GM19397 (cell line): ENCODE measurements around the gene PSMC2.
"Not testable (repeated sequence)": the region's sequence is repeated elsewhere in the genome, so short reads cannot be mapped to it uniquely, and the experiment has no call there.

Source experiments
- ATAC-seq: cut with Tn5 transposase; IDR thresholded peaks from one replicate; pipeline ENCODE4 v1.9.1; 2021; ENCODE audit warnings: mild to moderate bottlenecking, moderate library complexity; ENCODE audit not compliant: unreplicated experiment

PSMC2 gene

DNA sequence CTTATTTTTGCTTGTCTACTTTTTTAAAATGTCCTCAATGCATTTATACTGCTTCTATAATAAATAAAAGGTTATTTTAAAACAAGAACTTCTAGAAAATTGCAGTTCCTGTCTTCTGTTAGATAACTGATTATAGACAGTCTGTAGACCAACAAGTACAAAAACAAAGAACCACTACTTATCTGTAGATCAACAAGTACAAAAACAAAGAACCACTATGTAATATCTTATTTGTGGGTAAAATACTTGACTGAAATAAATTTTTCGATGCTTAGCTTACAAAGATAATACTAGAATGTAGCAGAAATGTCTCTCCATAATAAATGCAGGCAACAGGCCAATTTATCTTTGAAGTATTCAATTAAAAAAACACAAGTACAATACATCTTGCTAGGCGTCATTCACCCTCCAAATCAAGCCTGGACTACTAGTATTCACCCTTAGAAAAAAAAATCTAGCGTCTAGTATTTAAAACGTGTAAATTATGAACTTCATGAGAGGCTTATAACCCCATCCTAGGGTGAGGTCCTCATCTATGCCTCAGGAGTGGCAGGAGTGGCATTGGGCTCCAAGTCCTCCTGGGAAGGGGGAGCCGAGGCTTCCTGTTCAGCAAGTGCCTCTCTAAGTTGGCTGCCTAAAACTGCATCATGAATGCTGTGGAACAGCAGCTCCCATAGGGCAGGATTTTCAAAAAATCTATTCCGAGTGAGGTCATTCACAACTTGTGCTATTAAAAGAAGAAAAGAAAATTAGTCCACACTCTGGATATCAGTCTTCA, 26.6 kb downstream of the PSMC2 start:
- ATAC-seq = no peak

DNA sequence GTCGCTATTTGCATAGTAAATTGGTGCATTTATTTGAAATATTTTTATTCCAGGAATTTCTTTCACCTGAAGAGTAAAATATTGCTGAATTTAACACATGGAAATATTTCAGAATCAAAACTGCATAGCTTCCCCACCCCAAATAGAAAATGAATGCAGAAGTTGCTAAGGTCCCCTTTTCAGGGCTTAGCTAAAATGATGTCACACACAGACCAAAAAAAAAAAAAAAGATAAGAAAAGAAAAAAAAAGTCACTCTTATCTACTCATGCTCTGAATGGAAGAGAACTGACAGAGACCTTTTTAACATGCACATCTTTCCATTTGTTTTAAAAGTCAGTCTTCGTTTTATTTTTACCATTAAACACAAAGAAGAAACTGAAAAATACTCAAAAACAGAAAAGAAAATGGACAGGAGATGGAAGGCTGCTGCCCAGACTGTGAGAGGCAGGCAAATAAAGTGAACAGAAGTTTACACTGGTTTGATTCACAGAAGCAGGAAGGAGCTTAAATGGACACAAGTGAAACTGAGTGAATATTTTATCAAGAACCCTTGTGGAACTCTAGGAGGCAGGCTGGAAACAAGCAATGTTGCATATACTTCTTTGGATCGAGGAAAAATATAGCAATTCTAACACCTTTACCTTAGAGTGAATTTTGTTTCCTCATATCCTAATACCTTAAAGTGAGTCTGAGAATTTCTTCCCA, 32.0 kb downstream of the PSMC2 start:
- ATAC-seq = no peak

DNA sequence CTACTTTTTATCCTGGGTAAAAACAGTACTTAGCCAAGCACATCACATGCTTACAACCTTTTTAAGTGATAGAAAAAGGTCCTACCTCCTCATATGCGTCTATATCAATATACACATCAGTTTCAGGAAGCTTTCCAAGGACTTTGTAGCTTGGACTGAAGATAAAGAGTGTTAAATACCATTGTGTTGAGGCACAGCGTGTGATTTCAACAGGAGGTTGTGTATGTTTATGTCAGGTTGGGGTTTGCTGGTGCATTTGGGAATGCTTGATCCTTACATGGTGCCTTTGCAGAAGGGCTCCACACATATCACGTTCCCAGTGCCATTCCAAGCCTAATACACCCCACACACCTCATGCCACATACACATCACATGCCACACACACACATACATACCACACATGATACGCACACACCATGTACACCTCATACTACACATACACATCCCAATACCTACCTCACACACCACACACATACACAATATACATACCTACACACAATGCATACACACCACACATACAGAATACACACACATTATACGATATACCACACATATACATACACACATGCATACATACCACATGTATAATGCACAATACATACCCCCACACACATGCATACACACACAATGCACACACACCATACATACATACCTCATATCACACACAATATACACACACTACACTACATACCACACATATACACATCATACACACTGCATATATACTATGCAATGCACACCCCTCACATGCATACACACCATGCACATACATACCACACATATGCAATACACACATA, 33.1 kb downstream of the PSMC2 start:
- ATAC-seq = no peak

DNA sequence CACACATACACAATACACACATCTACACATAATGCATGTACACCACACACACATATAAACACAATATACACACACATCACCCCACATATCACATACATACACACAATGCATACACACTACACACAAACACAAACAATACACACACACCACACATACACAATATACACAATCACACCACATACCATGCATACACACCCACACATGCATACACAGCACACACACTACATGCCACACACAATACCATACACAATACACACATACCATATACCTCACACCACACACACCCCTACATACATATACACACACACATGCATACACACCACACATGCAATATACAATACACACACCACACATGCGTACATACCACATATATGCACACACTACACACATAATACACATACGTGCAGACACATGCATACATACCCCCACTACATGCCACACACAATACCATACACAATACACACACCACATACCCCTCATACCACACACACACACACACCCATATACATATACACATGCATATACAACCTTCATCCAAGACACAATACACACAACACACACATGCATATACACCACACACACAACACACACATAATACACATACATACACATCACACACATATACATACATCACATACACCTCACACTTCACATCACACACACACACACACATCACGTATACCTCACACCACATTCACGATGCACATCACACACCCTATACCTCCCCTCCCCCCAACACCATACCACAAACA, 34.0 kb downstream of the PSMC2 start:
- ATAC-seq = no peak

DNA sequence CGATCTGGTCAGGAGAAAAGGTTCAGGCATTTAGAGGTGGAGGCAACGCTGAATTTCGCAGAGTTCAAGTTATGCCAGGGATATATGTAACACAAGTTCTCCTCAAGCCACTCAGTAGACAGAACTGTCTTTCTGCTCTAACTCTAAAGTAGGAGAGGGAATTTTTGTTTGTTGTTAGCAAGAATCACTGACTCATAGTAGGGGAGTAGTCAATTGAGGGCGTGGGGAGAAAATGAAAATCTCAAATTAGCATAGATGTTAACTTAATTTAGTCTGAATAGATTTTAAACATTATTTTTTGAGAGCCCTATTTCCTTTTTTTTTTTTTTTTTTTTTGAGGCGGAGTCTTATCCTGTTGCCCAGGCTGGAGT, 34.6 kb downstream of the PSMC2 start:
- ATAC-seq = no peak

DNA sequence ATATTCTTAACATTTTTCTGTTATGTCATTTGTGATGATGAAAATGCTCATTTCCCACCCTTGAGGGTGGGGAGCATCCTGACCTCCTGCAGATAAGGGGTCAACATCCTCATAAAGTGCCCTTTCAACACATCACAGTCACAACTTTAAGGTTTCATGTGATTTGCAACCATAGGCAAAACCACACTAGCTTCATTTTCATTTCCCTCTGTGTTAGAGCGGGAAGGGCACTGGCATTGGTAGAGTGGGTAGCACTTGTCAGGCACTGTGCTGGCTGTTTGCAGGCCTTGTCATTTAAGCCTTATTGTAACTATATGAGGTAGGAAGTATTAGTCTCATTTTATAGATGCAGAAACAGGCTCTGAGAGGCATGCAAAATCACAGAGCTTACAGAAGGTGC, 39.8 kb downstream of the PSMC2 start:
- no peak for ATAC-seq

DNA sequence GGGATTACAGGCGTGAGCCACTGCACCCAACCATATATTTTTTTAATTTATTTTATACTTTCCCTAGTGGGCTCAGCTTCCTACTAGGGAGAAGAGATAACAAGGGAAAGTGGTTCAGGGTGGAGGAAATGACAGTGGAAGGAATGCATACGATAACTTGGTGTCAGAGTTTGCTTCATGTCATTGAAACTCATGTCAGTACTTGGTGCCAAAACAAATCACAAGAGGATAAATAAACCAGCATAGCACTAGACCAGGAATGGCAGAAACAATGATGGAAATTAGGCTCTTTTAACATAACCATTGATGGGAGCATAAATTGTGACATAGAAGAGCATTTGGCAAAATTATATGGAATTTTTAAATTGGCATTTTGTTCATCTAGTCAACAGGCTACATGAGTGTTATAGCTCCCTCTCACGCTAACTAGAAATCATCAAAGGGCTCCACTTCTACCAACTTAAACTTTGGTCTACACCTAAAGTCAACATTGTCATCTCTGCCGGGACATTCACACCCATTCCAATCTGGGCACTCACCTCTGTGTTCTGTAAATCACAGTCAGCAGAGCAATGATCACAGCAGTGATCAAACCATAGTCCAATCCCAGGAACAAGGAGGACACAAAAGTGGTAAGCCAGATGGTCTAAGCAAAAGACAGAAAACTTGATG, 41.2 kb downstream of the PSMC2 start:
- no peak for ATAC-seq

DNA sequence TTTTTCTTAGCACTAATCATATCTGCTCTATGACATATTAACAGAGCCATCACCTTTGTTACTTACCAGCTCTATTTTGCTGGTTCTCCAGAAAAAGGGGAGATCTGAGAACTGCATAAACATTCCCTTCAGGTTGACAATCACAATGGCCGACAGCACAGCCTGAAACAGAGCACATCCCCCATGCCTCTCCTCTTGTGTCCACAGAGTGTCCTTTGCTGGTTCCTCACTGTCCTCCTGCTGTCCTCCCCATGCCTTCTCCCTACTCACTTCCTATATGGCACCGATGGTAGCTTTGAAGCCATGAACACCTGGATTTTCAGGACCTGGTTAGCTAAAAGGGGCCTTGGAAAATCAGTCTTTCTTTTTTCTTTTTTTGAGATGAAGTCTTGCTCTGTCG, 41.8 kb downstream of the PSMC2 start:
- no peak for ATAC-seq

DNA sequence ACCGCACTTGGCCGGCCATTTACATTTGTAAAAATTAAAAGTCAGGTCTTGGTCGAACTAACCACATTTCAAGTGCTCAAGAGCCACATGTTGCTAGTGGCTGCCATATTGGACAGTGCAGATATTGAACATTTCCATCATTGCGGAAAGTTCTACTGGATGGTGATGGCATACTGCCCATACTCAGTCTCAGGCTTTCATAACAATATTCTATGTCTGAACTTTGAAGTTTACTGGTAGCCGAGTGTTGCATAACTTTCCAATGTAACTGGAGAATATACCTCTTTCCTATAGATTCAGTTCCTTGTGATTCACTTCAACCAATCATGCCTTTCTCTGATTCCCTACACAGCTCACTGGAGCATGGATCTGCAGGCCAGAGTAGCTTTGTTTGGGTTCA, 43.7 kb downstream of the PSMC2 start:
- no peak for ATAC-seq

DNA sequence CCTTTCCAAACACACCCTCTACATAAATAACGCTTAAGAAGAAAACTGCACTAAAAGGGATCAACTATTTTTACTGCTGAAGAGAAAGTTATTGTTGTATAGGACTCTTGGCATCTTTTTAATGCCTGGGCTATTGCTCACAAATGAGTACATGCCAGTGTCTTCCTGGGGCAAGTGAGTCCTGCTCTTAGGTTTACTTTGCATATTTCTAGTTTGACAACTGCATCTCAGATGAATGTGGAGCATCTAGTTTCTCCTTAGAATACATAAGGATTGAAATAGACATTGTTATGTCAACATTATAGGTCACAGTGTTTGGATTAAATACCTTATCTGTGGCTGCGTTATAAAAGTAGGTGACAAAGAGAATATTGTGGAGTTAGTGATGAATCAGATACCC, 44.5 kb downstream of the PSMC2 start:
- ATAC-seq = no peak

DNA sequence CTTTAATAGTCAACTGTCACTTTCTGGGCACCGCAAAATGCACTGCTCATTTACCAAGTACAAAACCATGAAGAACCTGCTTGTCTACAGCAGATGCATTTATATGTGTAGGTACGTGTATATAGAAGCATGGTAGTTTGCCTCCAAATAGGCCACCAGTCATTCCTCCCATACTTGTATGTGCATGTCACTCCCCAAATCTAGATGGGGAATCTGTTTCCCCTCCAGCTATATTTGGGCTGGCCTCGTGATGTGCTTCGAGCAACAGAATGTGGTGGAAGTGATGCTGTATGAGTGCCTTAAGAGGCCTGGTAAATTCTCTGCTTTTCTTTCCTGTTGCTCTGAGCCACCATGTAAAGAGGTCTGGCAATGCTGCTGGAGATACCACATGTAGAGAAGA, 47.1 kb downstream of the PSMC2 start:
- ATAC-seq = no peak

DNA sequence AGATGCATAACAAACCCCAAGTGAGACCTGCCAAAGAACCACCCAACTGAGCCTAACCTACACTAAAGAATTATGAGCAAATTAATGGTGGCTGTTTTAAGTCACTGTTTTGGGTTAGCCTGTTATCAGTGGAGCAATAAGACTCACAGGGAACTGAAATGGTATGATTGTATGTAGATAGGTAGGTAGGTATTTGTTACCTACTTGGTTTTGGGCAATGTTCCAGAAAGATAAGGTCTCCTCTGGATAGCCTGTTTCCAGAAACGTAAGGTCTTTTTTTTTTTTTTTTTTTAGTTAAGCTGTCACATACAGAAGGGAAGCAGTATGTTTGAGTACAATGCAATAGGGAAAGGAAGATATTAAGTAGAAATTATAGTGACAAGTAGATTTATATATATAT, 47.6 kb downstream of the PSMC2 start:
- ATAC-seq = no peak

DNA sequence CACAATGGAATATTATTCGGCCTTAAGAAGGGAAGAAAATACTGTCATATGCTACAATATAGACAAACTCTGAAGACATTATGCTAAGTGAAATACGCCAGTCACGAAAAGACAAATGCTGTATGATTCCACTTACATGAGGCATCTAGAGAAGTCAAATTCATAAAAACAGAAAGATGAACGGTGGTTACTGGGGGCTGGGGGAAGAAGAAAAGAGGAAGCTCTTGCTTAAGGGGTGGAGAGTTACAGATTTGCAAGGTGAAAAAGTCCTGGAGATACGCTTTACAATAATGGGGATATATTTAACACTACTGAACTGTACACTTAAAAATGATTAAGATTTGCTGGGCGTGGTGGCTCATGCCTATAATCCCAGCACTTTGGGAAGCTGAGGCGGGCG, 49.0 kb downstream of the PSMC2 start:
- no peak for ATAC-seq

DNA sequence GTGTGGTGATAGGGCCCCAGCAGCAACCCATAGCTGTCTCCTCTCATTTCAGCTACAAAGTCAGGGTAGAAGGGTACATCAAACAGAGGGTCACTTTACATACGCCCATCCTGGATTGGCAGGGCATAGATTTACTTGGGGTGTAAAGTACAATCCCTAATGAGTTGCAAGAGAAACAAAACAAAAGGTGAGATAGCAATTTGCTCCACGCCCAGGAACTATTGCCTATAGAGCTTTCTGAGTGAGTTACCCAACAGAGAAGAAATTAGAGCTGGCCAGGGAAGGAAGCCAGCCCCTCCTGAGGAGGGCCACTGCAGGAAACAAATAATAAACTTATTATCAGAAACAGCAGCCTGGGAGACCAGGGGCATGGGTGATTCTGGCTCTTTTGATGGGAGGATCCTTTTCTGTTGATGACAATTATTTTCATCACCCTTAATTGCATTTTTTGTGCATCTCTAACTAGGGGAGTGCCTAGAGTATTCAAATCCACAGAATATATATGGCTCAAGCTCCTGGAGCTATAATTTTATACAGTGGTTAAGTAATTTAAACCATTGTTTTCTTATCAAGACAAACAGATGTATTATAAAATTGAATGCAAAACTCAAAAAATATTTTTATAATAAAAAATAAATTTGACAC, 51.2 kb downstream of the PSMC2 start:
- ATAC-seq = no peak

DNA sequence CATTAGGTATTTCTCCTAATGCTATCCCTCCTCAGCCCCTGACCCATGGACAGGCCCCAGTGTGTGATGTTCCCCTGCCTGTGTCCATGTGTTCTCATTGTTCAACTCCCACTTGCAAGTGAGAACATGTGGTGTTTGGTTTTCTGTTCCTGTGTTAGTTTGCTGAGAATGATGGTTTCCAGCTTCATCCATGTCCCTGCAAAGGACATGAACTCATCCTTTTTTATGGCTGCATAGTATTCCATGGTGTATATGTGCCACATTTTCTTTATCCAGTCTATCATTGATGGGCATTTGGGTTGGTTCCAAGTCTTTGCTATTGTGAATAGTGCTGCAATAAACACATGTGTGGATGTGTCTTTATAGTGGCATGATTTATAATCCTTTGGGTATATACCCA, 52.2 kb downstream of the PSMC2 start:
- ATAC-seq = not testable (repeated sequence)

DNA sequence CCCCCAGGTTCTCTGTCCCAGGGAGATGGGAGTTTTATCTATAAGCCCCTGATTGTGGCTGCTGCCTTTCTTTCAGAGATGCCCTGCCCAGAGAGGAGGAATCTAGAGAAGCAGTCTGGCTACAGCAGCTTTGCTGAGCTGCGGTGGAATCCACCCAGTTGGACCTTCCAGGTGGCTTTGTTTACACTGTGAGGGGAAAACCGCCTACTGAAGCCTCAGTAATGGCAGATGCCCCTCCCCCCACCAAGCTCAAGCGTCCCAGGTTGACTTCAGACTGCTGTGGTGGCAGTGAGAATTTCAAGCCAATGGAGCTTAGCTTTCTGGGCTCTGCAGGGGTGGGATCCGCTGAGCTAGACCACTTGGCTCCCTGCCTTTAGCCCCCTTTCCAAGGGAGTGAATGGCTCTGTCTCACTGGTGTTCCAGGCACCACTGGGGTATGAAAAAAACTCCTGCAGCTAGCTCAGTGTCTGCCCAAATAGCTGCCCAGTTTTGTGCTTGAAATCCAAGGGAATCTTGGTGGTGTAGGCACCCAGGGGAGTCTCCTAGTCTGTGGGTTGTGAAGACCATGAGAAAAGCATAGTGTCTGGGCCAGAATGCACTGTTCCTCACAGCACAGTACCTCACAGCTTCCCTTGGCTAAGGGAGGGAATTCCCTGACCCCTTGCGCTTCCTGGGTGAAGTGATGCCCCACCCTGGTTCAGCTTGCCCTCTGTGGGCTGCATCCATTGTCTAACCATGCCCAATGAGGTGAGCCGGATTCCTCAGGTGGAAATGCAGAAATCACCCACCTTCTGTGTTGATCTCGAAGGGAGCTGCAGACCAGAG, 58.6 kb downstream of the PSMC2 start:
- not testable (repeated sequence) for ATAC-seq

DNA sequence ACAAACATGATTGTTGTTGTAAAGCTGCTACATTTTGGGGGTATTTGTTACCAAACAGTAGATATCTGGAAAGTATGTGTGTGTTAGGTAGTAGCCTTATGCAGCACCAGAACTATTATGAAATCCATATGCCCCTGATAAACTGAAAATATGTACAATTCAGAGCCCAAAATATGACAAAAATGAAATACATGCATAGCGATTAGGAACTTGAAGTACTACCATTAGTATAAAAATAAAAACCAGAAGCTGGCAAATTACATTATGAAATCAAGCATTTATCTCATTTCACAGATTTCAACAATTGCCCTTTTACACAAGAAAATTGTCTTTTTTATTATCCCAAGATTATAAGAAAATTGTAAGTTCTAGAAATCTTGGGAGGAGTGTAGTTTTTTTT, 64.7 kb downstream of the PSMC2 start:
- ATAC-seq = no peak

DNA sequence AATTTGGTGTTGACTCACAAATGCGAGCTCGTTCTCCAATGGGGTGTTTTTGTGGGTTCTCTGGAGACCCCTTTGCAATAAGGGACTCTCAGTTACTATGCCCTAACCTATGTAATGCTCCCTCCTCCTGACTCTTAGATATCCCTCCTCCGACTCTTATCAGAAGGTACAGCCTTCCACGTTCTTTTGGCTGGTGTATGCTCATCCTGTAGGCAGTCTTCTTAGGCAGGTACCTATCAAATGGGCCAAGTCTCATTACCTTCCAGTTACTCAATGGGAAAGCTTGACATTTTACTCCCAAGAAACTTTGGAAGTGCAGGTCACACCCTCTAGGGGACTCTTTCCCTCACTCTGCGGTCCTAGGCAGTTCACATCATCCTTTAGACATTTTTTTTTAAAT, 66.0 kb downstream of the PSMC2 start:
- ATAC-seq = no peak

DNA sequence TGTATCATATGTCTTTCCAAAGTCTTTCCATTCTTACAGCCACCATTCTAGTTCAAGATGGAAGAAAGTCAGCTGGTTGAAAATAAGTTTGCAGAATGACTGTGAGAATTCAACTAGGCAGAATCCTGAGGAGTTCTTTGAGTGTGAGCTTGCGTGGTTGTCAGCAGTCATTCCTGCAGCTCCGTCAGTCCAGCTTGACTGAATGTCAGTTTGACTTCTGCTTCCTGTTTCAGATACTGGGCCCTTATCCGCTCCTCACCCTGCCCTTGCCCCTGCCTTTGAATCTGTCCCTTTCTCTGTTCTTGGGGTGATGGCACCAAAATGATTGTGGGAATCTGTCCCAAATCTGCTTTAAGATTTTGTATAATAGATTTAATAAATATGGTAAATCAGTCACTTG, 70.8 kb downstream of the PSMC2 start:
- ATAC-seq = no peak
